Small intestine (tissue), 7 donors: Measurements from ENCODE around the gene CELSR2. TPM values are rescaled to one million over a fixed set of nuclear protein-coding genes. Genes with fewer than 3 reads are reported as not detected.
A peak's percentile ranks its signal among the peaks of the same experiment; 100 is the strongest.

ENCODE experiments used
- DNase-seq, 2 donors: peaks; one replicate each; pipeline versions ENCODE4 v3.0.0 to v3.0.0-alpha.2; 2013
- FAIRE-seq: peaks from 2 replicates; lab custom pipeline; 2012; peaks lifted over from hg19 to GRCh38; lab: Jason Lieb, UNC
- H3K27ac ChIP-seq, 3 donors: one replicate each; pipeline ENCODE4 v1.5.1; 2013; ENCODE audit warnings: low read length in 2 of 3, mild to moderate bottlenecking in 2 of 3, control low read depth in 1 of 3, inconsistent platforms in 1 of 3, low read depth in 1 of 3, moderate library complexity in 1 of 3
- H3K27me3 ChIP-seq, 3 donors: one replicate each; pipeline ENCODE4 v1.6.1; 2013; ENCODE audit warnings: low read length in 3 of 3, inconsistent platforms in 1 of 3; ENCODE audit not compliant: control insufficient read depth in 3 of 3, insufficient read depth in 3 of 3
- H3K36me3 ChIP-seq, 3 donors: one replicate each; pipeline ENCODE4 v1.6.1; 2013; ENCODE audit warnings: low read length in 3 of 3, inconsistent platforms in 1 of 3, low read depth in 1 of 3, mild to moderate bottlenecking in 1 of 3, moderate library complexity in 1 of 3; ENCODE audit not compliant: control insufficient read depth in 3 of 3, insufficient read depth in 2 of 3
- H3K4me1 ChIP-seq, 3 donors: one replicate each; pipeline ENCODE4 v1.6.1; 2013; ENCODE audit warnings: low read length in 2 of 3, inconsistent platforms in 1 of 3, low read depth in 1 of 3, mild to moderate bottlenecking in 1 of 3, moderate library complexity in 1 of 3; ENCODE audit not compliant: control insufficient read depth in 3 of 3, insufficient read depth in 2 of 3
- H3K4me3 ChIP-seq, 3 donors: one replicate each; pipeline ENCODE4 v1.5.1; 2013; ENCODE audit warnings: low read length in 3 of 3, control low read depth in 1 of 3, inconsistent platforms in 1 of 3, low read depth in 1 of 3, mild to moderate bottlenecking in 1 of 3, moderate library complexity in 1 of 3
- H3K9me3 ChIP-seq, 2 donors: one replicate each; pipeline ENCODE4 v1.6.1; 2013; ENCODE audit warnings: low read depth in 1 of 2, low read length in 1 of 2; ENCODE audit not compliant: control insufficient read depth in 2 of 2, insufficient read depth in 1 of 2
- WGBS, 3 donors: extraction: QIAGEN DNeasy Blood & Tissue Kit; methylation state at CpG; one replicate each; pipeline ENCODE4 v1.1.7; 2013; 5-methylcytosine and 5-hydroxymethylcytosine counted together
- polyA plus RNA-seq, 4 donors: library from polyadenylated mRNA; stranded (reverse) in 3 of 4; unstranded in 1 of 4; fragments of 200-250 nt in 3 of 4; fragments of 120-200 nt in 1 of 4; gene quantifications; one replicate each; pipeline versions ENCODE4 v1.2.1 to v1.2.3, GENCODE V29; 2013
- donor health status: healthy with polysubstance abuse.
- donor health status: control.
- donor health status: control.
- donor health status: Bipolar disorder and iron deficiency.
- donor health status: healthy.

Gene CELSR2
- polyA plus RNA-seq, 4 donors, result under 0.01 to 7.9 (median 1.5) TPM

- Histone ChIP-seq H3K4me1 (peaks cover 0 to 12% (median 0%) of the 10 kb centered on the region in 3 donors), H3K27ac (no peak overlapping the region), H3K27me3 (peaks cover 0 to 15% (median 0%) of the 10 kb centered on the region in 3 donors), H3K4me3 (no peak overlapping the region), H3K9me3 (no peaks in the 10 kb centered on the region), H3K36me3 (peaks cover 3 to 22% (median 3%) of the 10 kb centered on the region in 3 donors)
- WGBS, 3 donors, result 56 to 71% (median 68%) methylated on average over 5 of the region's 5 CpGs
- no peak for DNase-seq
- no peak for FAIRE-seq
These were observed 6.1 kb upstream of the CELSR2 start for GRCh38 chr1:109243221-109243620.

DNA sequence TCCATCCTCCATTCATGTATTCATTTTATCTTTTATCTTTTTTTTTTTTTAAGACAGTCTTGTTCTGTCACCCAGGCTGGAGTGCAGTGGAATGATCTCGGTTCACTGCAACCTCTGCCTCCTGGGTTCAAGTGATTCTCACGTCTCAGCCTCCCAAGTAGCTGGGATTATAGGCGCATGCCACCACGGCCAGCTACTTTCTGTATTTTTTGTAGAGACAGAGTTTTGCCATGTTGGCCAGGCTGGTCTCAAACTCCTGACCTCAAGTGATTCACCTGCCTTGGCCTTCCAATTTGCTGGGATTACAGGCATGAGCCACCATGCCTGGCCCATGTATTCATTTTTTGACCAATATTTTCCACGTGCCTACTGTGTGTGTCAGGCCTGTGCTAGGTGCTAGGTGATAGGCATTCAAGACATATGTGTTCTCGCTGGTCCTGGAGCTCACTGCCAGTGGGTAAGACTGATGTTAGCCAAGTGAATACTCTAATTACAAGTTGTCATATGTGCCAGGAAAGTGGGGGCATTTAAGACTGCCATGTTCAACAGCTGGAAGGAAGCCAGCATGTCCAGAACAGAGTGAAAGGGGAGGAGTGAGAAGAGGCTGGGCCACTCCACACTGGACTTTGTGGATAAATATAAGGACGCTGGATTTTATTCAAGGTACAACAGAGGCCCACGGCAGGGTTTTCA is 5.3 kb upstream of the CELSR2 start:
- peaks cover 0 to 14% (median 2%) of the 10 kb centered on the region in 3 donors for H3K36me3 ChIP-seq
- H3K27me3 ChIP-seq, result peaks cover 0 to 15% (median 0%) of the 10 kb centered on the region in 3 donors
- no peak overlapping the region for H3K27ac ChIP-seq
- H3K4me3 ChIP-seq, result no peak overlapping the region
- FAIRE-seq, result no peak
- 81 to 87% (median 83%) methylated on average over 8 of the region's 8 CpGs for WGBS, 3 donors
- DNase-seq, result no peak
- no peaks in the 10 kb centered on the region for H3K9me3 ChIP-seq
- H3K4me1 ChIP-seq, result peaks cover 0 to 12% (median 0%) of the 10 kb centered on the region in 3 donors

DNA sequence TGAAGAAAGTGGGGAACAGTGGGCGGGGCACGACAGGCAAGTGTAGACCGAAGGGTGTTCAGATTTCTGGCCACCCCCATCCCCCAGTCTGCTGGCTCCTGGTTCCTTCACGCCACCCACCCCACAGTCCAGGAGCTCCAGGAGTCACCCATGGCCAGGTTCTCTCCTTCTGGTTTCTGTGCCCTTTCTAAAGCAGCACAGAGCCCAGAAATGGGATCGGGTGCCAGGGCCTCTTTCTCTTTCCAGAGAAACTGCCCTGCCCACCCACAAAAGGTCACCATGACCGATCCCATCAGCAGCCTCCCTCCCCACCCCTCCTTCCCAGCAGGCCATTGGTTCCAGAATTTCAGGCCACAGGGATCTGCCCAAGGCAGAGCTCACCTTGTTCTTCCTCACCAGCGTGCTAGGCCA is 3.2 kb upstream of the CELSR2 start:
- Histone ChIP-seq H3K36me3 (peaks cover 0 to 7% (median 0%) of the 10 kb centered on the region in 3 donors), H3K27ac (no peak overlapping the region), H3K4me3 (no peak overlapping the region), H3K9me3 (peaks cover 0 to 3% of the 10 kb centered on the region in 2 donors), H3K27me3 (peaks cover 0 to 15% (median 0%) of the 10 kb centered on the region in 3 donors), H3K4me1 (peaks cover 0 to 15% (median 2%) of the 10 kb centered on the region in 3 donors)
- no peak for FAIRE-seq
- WGBS, 3 donors, result 77 to 85% (median 80%) methylated on average over 7 of the region's 7 CpGs
- DNase-seq, result no peak

DNA sequence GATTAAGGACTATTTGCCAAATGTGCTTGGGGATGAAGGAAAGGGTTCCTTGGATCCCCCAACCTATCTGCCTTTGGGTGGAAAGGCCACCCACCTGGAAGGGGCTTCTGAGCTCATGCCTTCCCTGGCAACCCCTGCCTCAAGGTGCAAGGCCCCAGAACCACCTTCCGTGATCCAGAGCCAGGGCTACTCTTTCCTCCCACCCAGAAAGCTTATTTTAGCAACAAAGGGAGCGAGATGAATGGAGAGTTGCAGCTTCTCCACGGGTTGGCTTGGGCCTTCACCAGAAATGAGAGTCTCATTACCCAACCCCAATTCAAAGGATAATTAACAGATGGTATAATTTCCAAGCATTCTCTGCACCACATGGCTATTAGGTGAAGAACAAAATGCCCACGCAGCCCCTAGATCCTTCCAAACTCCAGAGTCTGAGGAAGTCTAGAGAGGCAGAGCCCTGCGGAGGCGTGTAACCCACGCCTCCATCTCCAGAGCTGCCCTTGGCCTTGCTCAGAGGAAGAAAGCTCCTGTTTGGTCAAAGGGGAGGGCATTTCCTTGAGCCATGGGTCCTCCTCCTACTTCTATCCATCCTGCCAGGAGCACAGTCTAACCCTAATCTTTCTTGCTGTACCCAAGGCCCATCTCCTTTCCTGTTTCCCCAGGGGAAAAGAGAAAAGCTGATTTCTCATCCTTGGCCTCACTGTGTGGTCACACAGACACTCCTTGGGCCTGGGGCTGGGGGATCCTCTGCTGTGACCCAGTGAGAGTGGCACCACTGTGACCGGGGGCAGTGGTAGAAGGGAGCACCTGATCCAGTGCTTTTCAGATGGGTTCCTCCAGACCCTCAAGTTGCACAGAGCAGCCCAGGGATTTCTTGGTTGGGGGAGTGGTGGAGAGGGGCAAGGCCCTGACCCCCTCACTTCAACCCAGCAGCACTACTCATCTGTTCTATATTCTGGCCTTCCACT is 1.7 kb upstream of the CELSR2 start:
- peaks cover 0 to 23% (median 0%) of the 10 kb centered on the region in 3 donors for H3K36me3 ChIP-seq
- H3K27ac ChIP-seq, result no peak overlapping the region
- DNase-seq (no peak), FAIRE-seq (no peak)
- no peak overlapping the region for H3K4me3 ChIP-seq
- H3K27me3 ChIP-seq, result peaks cover 0 to 8% (median 0%) of the 10 kb centered on the region in 3 donors
- peaks cover 0 to 11% (median 2%) of the 10 kb centered on the region in 3 donors for H3K4me1 ChIP-seq
- peaks cover 0 to 15% of the 10 kb centered on the region in 2 donors for H3K9me3 ChIP-seq
- 88 to 96% (median 90%) methylated on average over 8 of the region's 8 CpGs for WGBS, 3 donors

- Histone ChIP-seq H3K27me3 (peaks cover 0 to 3% (median 0%) of the 10 kb centered on the region in 3 donors), H3K4me1 (peaks cover 0 to 13% (median 2%) of the 10 kb centered on the region in 3 donors), H3K4me3 (no peak overlapping the region), H3K36me3 (peaks cover 0 to 28% (median 0%) of the 10 kb centered on the region in 3 donors), H3K9me3 (peaks cover 0 to 15% of the 10 kb centered on the region in 2 donors), H3K27ac (no peak overlapping the region)
- 93 to 95% (median 94%) methylated on average over 7 of the region's 7 CpGs for WGBS, 3 donors
- DNase-seq, result no peak
- FAIRE-seq, result no peak
These were observed 919 bp upstream of the CELSR2 start for GRCh38 chr1:109248444-109248796.

GRCh38 chr1:109249654-109250401 is 489 bp downstream of the CELSR2 start:
- H3K36me3 ChIP-seq, result peaks cover 0 to 31% (median 0%) of the 10 kb centered on the region in 3 donors
- H3K9me3 ChIP-seq, result peaks cover 0 to 15% of the 10 kb centered on the region in 2 donors
- peaks cover 0 to 27% (median 2%) of the 10 kb centered on the region in 3 donors for H3K4me1 ChIP-seq
- FAIRE-seq (no peak), DNase-seq (peak in 1 of 2 donors; percentile 56)
- 2% methylated on average over 42 to 80 of the region's 80 CpGs for whole genome bisulfite sequencing, 3 donors
- peak overlapping the region; percentile 38 to 70 (median 58) for H3K4me3 ChIP-seq
- peaks cover 0 to 3% (median 0%) of the 10 kb centered on the region in 3 donors for H3K27me3 ChIP-seq
- H3K27ac ChIP-seq, result no peak overlapping the region

- 84 to 91% (median 87%) methylated on average over 31 to 33 of the region's 33 CpGs for WGBS, 3 donors
- H3K36me3 ChIP-seq, result peaks cover 0 to 31% (median 0%) of the 10 kb centered on the region in 3 donors
- H3K4me3 ChIP-seq, result peak overlapping the region in 1 of 3 donors; percentile 38
- H3K9me3 ChIP-seq, result peaks cover 0 to 15% of the 10 kb centered on the region in 2 donors
- DNase-seq (no peak), FAIRE-seq (no peak)
- H3K27me3 ChIP-seq, result peaks cover 0 to 3% (median 0%) of the 10 kb centered on the region in 3 donors
- H3K27ac ChIP-seq, result no peak overlapping the region
- H3K4me1 ChIP-seq, result peaks cover 0 to 36% (median 2%) of the 10 kb centered on the region in 3 donors
These were observed 1.3 kb downstream of the CELSR2 start for GRCh38 chr1:109250454-109251276.
